Panc1 (cell line): ENCODE measurements around the gene DDAH1. TPM values are rescaled to one million over a fixed set of nuclear protein-coding genes. Genes with fewer than 3 reads are reported as not detected.
A peak's percentile ranks its signal among the peaks of the same experiment; 100 is the strongest.

ENCODE experiments used
- ATAC-seq: fragments of 200-7000 bp; cut with Tn5 transposase; 2 replicates; pipeline ENCODE4 v1.9.1; 2020; ENCODE audit warnings: mild to moderate bottlenecking, moderate library complexity
- BruUV-seq: library from RNA; stranded (reverse); fragments of 400-500 nt; replicated peaks from 2 replicates; lab custom pipeline; 2021; lab: Mats Ljungman, UMichigan
- CTCF ChIA-PET: fragments of 300-600 bp; sonication (Branson Sonifier 250); formaldehyde crosslinking; loops from one replicate; lab custom pipeline; 2022; ENCODE audit warnings: antibody characterized with exemption; lab: Charles Lee
- POLR2A ChIA-PET: fragments of 300-600 bp; sonication (Branson Sonifier 250); formaldehyde crosslinking; loops from one replicate; lab custom pipeline; 2022; ENCODE audit warnings: antibody characterized with exemption; lab: Charles Lee
- DNase-seq: peaks from one replicate; pipeline ENCODE4 v3.0.0-alpha.2; 2010; ENCODE audit warnings: low read depth, low spot score
- H3K27ac ChIP-seq: 2 replicates; pipeline ENCODE4 v1.5.1; 2011; ENCODE audit warnings: mild to moderate bottlenecking, low read length, inconsistent platforms
- H3K27me3 ChIP-seq: fragments of 200-500 bp; sonication (Bioruptor generic); 2 replicates; pipeline ENCODE4 v1.6.0; 2014; ENCODE audit warnings: low read length, inconsistent platforms; ENCODE audit not compliant: control insufficient read depth, insufficient read depth
- H3K36me3 ChIP-seq: fragments of 200-500 bp; sonication (Bioruptor generic); 2 replicates; pipeline ENCODE4 v1.5.1; 2014; ENCODE audit warnings: inconsistent platforms, mild to moderate bottlenecking, low read length, moderate library complexity; ENCODE audit not compliant: control insufficient read depth, insufficient read depth
- H3K4me1 ChIP-seq: 2 replicates; pipeline ENCODE4 v1.5.1; 2011; ENCODE audit warnings: inconsistent platforms, mild to moderate bottlenecking, low read length, moderate library complexity; ENCODE audit not compliant: control insufficient read depth, insufficient read depth
- H3K4me3 ChIP-seq, 2 experiments: 2 replicates each; pipeline ENCODE4 v1.5.1; 2011 to 2012; ENCODE audit warnings: low read depth in 2 of 2, low read length in 2 of 2, mild to moderate bottlenecking in 2 of 2, inconsistent platforms in 1 of 2, moderate library complexity in 1 of 2
- H3K9me3 ChIP-seq: fragments of 200-500 bp; sonication (Bioruptor generic); 2 replicates; pipeline ENCODE4 v1.5.1; 2014; ENCODE audit warnings: low read depth, mild to moderate bottlenecking, inconsistent platforms, low read length, moderate library complexity; ENCODE audit not compliant: control insufficient read depth, insufficient read depth
- CTCF ChIP-seq: fragments of 450-650 bp; IDR thresholded peaks from 2 replicates; pipeline ENCODE4 v1.5.1; 2017; ENCODE audit warnings: mild to moderate bottlenecking
- POLR2AphosphoS5 ChIP-seq: IDR thresholded peaks from 2 replicates; pipeline ENCODE4 v1.6.1; 2012; ENCODE audit warnings: mild to moderate bottlenecking, low read depth, low read length, moderate library complexity
- REST ChIP-seq, 2 experiments: IDR thresholded peaks; 2 replicates each; pipeline ENCODE4 v1.6.1; 2011 to 2012; ENCODE audit warnings: low read depth in 2 of 2, control low read depth in 1 of 2, low read length in 1 of 2, mild to moderate bottlenecking in 1 of 2, moderate library complexity in 1 of 2; ENCODE audit not compliant: insufficient read depth in 1 of 2
- SIN3A ChIP-seq: IDR thresholded peaks from 2 replicates; pipeline ENCODE4 v1.6.1; 2012; ENCODE audit warnings: low read depth, mild to moderate bottlenecking, low read length, moderate library complexity, borderline replicate concordance; ENCODE audit not compliant: insufficient read depth
- TCF7L2 ChIP-seq: IDR thresholded peaks from 2 replicates; pipeline ENCODE4 v1.6.1; 2011; ENCODE audit warnings: mild to moderate bottlenecking, low read depth, low read length, inconsistent platforms
- in situ Hi-C: cut with HindIII; loops from 2 replicates; pipeline ENCODE4 v1.10.0; 2016; ENCODE audit warnings: low sequenced_read_pairs, low pct_unique_long_range_greater_than_20kb
- intact Hi-C: fragments of 100-400 bp; cut with micrococcal nuclease; formaldehyde crosslinking; loops from one replicate; pipeline ENCODE4 v1.10.0; 2022; ENCODE audit not compliant: unreplicated experiment
- total RNA-seq: library from RNA; stranded (reverse); gene quantifications from one replicate; pipeline ENCODE4 v1.2.1, GENCODE V29; 2021; ENCODE audit not compliant: unreplicated experiment

DDAH1 gene
- total RNA-seq, 1 experiment from 2014 or later, result 85.4 TPM

- ATAC-seq (no peak), DNase-seq (no peak)
- Histone ChIP-seq H3K27me3 (no peaks in the 10 kb centered on the region), H3K4me1 (peaks cover 18% of the 10 kb centered on the region; the same call in 1 of the 2 replicates), H3K36me3 (no peaks in the 10 kb centered on the region), H3K4me3 (no peak overlapping the region), H3K9me3 (no peaks in the 10 kb centered on the region), H3K27ac (no peak overlapping the region)
- TF ChIP-seq CTCF, result no peak
- no peak for TF ChIP-seq TCF7L2
- no peak for TF ChIP-seq SIN3A
- TF ChIP-seq REST (IDR thresholded peaks at IDR 0.05; ENCODE audit: insufficient read depth in 1 of 2, low read depth in 2 of 2, low read length in 1 of 2), result no peak
- TF ChIP-seq POLR2AphosphoS5, result no peak
- intact Hi-C loops, result no loop called here
- ChIA-PET CTCF (no interaction called here), POLR2A (no interaction called here)
- in situ Hi-C loops, result no loop called here
- no TSS peak for BruUV-seq
Measured at GRCh38 chr1:85413169-85413568, 51.8 kb downstream of the DDAH1 start.

GRCh38 chr1:85411567-85412305 lies 53.2 kb downstream of the DDAH1 start:
- H3K27me3 ChIP-seq, result no peaks in the 10 kb centered on the region
- BruUV-seq, result no TSS peak

GRCh38 chr1:85409516-85409915 lies 55.4 kb downstream of the DDAH1 start:
- ATAC-seq, result no peak
- intact Hi-C loops, result no loop called here
- POLR2A ChIA-PET, result interaction anchor here (0.6 kb wide), 1 partner anchor 113 kb away, joined by 3 read pairs; no protein-coding TSS in a partner anchor
- CTCF ChIA-PET, result no interaction called here
- DNase-seq, result no peak
- no TSS peak for BruUV-seq
- Histone ChIP-seq H3K9me3 (no peaks in the 10 kb centered on the region), H3K27me3 (no peaks in the 10 kb centered on the region), H3K4me3 (no peak overlapping the region), H3K4me1 (peaks cover 45% of the 10 kb centered on the region), H3K27ac (peak overlapping the region; percentile 10; the same call in 1 of the 2 replicates), H3K36me3 (no peaks in the 10 kb centered on the region)
- no peak for TF ChIP-seq CTCF
- in situ Hi-C loops, result no loop called here

More at GRCh38 chr1:85411567-85412305, 53.2 kb downstream of the DDAH1 start:
- H3K4me1 ChIP-seq, result peaks cover 28% of the 10 kb centered on the region
- ATAC-seq (no peak), DNase-seq (no peak)
- no peak for TF ChIP-seq SIN3A
- POLR2A ChIA-PET, result interaction anchor here (0.9 to 1.3 kb wide), 2 partner anchors 15 to 34 kb away, joined by 5 to 6 read pairs; no protein-coding TSS in a partner anchor
- in situ Hi-C loops, result no loop called here
- H3K36me3 ChIP-seq, result no peaks in the 10 kb centered on the region
- no peak overlapping the region for H3K4me3 ChIP-seq
- CTCF ChIA-PET, result no interaction called here
- intact Hi-C loops, result no loop called here
- H3K27ac ChIP-seq, result 0 out of 2 replicates have a peak overlapping the region, but pooled peaks have one; percentile 2
- H3K9me3 ChIP-seq, result no peaks in the 10 kb centered on the region
